Vagina (tissue), 2 donors: ENCODE results near the gene ENTPD1.

Experiments
- POLR2AphosphoS5 ChIP-seq, 2 donors: sonication (generic); formaldehyde crosslinking; IDR thresholded peaks; one replicate each; pipeline ENCODE4 v1.9.0; 2017; ENCODE audit warnings: antibody characterized with exemption in 2 of 2, mild to moderate bottlenecking in 2 of 2, low read depth in 1 of 2; ENCODE audit not compliant: insufficient read depth in 1 of 2
- TF ChIP-seq, protein P1 (sequence below), 3 experiments: fragments of 450-650 bp in 2 of 3; fragments of 200-600 bp in 1 of 3; sonication (generic) in 1 of 3; IDR thresholded peaks; one replicate each; pipeline ENCODE4 v1.5.1; 2017 to 2019; ENCODE audit warnings: antibody characterized with exemption in 3 of 3, mild to moderate bottlenecking in 2 of 3, moderate library complexity in 2 of 3

DNA sequence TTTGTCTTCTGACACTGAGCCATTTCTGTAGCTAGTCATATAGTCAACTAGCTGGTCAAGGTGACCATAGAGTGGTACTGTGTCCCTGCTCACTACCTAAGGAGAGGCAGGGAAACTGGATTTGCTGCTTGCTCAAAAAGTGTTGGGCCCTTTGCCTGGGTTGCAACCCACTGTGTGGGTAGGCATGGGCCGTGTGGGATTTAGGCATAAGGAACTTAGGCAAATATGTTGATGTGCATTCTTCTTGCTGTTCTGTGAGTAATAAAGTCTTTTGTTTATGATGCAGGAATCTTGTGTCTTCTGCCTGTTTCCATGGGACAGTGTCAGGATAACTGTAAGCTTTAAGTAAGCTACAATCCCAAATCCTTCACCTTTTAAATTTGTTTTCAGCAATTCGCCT is 39.1 kb upstream of the ENTPD1 start:
- TF ChIP-seq POLR2AphosphoS5 (IDR thresholded peaks at IDR 0.05; ENCODE audit: insufficient read depth in 1 of 2, low read depth in 1 of 2) = no peak
- TF ChIP-seq, protein P1, sequence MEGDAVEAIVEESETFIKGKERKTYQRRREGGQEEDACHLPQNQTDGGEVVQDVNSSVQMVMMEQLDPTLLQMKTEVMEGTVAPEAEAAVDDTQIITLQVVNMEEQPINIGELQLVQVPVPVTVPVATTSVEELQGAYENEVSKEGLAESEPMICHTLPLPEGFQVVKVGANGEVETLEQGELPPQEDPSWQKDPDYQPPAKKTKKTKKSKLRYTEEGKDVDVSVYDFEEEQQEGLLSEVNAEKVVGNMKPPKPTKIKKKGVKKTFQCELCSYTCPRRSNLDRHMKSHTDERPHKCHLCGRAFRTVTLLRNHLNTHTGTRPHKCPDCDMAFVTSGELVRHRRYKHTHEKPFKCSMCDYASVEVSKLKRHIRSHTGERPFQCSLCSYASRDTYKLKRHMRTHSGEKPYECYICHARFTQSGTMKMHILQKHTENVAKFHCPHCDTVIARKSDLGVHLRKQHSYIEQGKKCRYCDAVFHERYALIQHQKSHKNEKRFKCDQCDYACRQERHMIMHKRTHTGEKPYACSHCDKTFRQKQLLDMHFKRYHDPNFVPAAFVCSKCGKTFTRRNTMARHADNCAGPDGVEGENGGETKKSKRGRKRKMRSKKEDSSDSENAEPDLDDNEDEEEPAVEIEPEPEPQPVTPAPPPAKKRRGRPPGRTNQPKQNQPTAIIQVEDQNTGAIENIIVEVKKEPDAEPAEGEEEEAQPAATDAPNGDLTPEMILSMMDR (IDR thresholded peaks at IDR 0.05) = no peak
